ENCODE data around the gene LRRC23. TPM values are rescaled to one million over a fixed set of nuclear protein-coding genes. Genes with fewer than 3 reads are reported as not detected.

LRRC23 gene
- total RNA-seq, 1 experiment from 2014 or later: 6.0 TPM

DNA sequence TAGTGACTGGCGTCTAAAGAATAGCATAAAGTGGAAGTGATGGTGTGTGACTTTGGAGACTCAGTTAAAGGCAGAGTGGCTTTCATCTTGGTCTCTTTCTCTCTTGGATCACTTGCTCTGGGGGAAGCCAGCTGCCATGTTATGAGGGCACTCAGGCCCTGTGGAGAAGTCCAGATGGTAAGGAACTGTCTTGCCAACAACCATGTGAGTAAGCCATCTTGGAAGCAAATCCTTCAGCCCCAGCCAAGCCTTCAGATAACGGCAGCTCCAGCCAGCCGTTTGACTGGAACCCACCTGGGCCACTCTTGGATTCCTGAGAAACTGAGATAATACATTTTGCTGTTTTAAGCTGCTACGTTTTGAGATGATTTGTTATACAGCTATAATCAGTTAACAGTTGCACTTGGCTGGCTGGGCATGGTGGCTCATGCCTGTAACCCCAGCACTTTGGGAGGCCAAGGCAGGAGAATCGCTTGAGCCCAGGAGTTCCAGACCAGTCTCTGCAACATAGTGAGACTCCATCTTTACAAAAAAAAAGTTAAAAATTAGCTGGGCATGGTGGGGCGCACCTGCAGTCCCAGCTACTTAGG is 7.7 kb upstream of the LRRC23 start:
- no peaks in the 10 kb centered on the region for H3K9me3 Mint-ChIP-seq (ENCODE audit: low read depth, unreplicated experiment)
- no TSS peak for BruUV-seq (replicated peaks)
- no peak for DNase-seq
- peaks cover under 1% of the 10 kb centered on the region for H3K4me1 Mint-ChIP-seq (ENCODE audit: low read depth, unreplicated experiment)
- TF ChIP-seq CTCF (IDR thresholded peaks at IDR 0.05; ENCODE audit: unreplicated experiment): no peak
- H3K36me3 Mint-ChIP-seq (ENCODE audit: insufficient read depth, unreplicated experiment): no peaks in the 10 kb centered on the region
- no peaks in the 10 kb centered on the region for H3K27me3 Mint-ChIP-seq (ENCODE audit: unreplicated experiment)
- CTCF ChIA-PET: no interaction called here
- no peak overlapping the region for H3K4me3 Mint-ChIP-seq (ENCODE audit: low read depth, unreplicated experiment)
- intact Hi-C loops (cut with micrococcal nuclease; ENCODE audit: unreplicated experiment): no loop called here
- no peak overlapping the region for H3K27ac Mint-ChIP-seq (ENCODE audit: unreplicated experiment)

DNA sequence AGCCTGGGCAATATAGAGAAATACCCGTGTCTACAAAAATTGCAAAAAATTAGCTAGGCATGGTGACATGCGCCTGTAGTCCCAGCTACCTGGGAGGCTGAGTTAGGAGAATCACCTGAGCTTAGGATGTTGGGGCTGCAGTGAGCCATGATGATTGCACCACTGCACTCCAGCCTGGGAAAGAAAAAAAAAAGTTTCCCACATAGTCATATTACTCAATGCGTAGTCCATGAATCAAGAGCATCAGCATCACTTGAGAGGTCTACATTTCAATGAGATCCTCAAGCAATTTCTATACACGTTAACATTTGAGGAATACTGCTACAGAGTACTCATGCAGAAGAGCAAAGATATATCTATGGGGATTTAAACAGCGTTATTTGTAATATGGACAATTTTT is 5.2 kb upstream of the LRRC23 start:
- Mint-ChIP-seq H3K9me3 (ENCODE audit: low read depth, unreplicated experiment) (no peaks in the 10 kb centered on the region), H3K4me1 (ENCODE audit: low read depth, unreplicated experiment) (no peaks in the 10 kb centered on the region), H3K27ac (ENCODE audit: unreplicated experiment) (no peak overlapping the region), H3K4me3 (ENCODE audit: low read depth, unreplicated experiment) (no peak overlapping the region), H3K36me3 (ENCODE audit: insufficient read depth, unreplicated experiment) (no peaks in the 10 kb centered on the region), H3K27me3 (ENCODE audit: unreplicated experiment) (no peaks in the 10 kb centered on the region)
- DNase-seq: no peak
- no peak for TF ChIP-seq CTCF (IDR thresholded peaks at IDR 0.05; ENCODE audit: unreplicated experiment)
- CTCF ChIA-PET: no interaction called here
- no TSS peak for BruUV-seq (replicated peaks)
- intact Hi-C loops (cut with micrococcal nuclease; ENCODE audit: unreplicated experiment): no loop called here

DNA sequence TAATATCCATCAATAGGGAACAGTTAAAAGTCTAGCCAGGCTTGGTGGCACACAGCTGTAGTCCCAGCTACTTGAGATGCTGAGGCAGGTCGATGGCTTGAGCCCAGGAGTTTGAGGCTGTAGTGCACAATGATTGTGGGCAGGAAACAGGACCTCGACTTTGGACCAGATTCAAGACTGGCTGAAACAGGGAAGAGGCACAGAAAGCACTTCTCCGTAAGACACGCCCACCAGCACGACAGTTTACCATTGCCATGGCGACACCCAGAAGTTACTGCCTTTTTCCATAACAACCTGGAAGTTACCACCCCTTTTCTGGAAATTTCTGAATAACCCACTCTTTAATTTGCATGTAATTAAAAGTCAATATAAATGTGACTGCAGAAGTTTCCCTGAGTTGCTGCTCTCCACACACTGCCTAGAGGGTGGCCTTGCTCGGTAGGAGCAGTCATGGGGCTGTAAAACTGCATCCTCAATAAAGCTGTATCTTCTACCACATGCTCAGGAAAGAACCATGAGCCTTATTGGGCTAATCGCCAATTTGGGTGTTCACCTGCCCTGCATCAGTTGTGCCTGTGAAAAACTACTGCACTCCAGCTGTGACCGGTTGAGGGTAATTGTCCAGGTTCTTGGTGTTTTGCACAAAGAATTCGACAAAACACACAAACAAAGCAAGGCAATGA is 4.6 kb upstream of the LRRC23 start:
- H3K27me3 Mint-ChIP-seq (ENCODE audit: unreplicated experiment): no peaks in the 10 kb centered on the region
- CTCF ChIA-PET: no interaction called here
- no peaks in the 10 kb centered on the region for H3K4me1 Mint-ChIP-seq (ENCODE audit: low read depth, unreplicated experiment)
- H3K4me3 Mint-ChIP-seq (ENCODE audit: low read depth, unreplicated experiment): no peak overlapping the region
- no peaks in the 10 kb centered on the region for H3K36me3 Mint-ChIP-seq (ENCODE audit: insufficient read depth, unreplicated experiment)
- BruUV-seq (replicated peaks): no TSS peak
- TF ChIP-seq CTCF (IDR thresholded peaks at IDR 0.05; ENCODE audit: unreplicated experiment): no peak
- no peak overlapping the region for H3K27ac Mint-ChIP-seq (ENCODE audit: unreplicated experiment)
- no peak for DNase-seq
- no peaks in the 10 kb centered on the region for H3K9me3 Mint-ChIP-seq (ENCODE audit: low read depth, unreplicated experiment)
- intact Hi-C loops (cut with micrococcal nuclease; ENCODE audit: unreplicated experiment): no loop called here

DNA sequence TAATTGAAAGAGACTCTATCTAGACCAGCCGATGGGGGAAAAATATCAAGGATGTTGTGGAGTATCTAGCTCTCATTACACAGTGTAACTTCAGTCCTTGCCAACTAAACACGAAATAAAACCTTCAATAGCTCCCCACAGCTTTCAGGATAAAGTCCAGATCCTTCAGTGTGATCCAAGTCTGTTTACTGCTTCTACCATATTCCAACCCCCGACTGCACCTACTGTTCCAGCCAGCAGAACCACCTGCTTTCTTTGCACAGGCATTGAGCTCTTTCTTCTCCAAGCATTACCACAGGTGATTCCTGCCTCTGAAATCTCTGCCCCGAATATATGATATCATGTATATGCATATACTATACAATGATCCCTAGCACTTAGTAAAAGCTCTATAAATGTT is 2.2 kb upstream of the LRRC23 start:
- Mint-ChIP-seq H3K4me1 (ENCODE audit: low read depth, unreplicated experiment) (no peaks in the 10 kb centered on the region), H3K36me3 (ENCODE audit: insufficient read depth, unreplicated experiment) (no peaks in the 10 kb centered on the region), H3K9me3 (ENCODE audit: low read depth, unreplicated experiment) (no peaks in the 10 kb centered on the region), H3K27ac (ENCODE audit: unreplicated experiment) (no peak overlapping the region), H3K4me3 (ENCODE audit: low read depth, unreplicated experiment) (no peak overlapping the region), H3K27me3 (ENCODE audit: unreplicated experiment) (no peaks in the 10 kb centered on the region)
- DNase-seq: no peak
- CTCF ChIA-PET: no interaction called here
- intact Hi-C loops (cut with micrococcal nuclease; ENCODE audit: unreplicated experiment): no loop called here
- TF ChIP-seq CTCF (IDR thresholded peaks at IDR 0.05; ENCODE audit: unreplicated experiment): no peak
- no TSS peak for BruUV-seq (replicated peaks)

Measured in Calu3 (cell line).